Urothelium cell line (cell line): Measurements from ENCODE around the gene SEC24C.
A peak's percentile ranks its signal among the peaks of the same experiment; 100 is the strongest.
"Not testable (repeated sequence)": the region's sequence is repeated elsewhere in the genome, so short reads cannot be mapped to it uniquely, and the experiment has no call there.

Experiments used
- DNase-seq: peaks from one replicate; pipeline ENCODE4 v3.0.0; 2011; ENCODE audit warnings: low spot score, mixed read lengths
- FAIRE-seq: peaks from 2 replicates; lab custom pipeline; 2011; peaks lifted over from hg19 to GRCh38; lab: Jason Lieb, UNC

SEC24C gene

GRCh38 chr10:73788864-73789658, 44.9 kb downstream of the SEC24C start:
- FAIRE-seq (no peak), DNase-seq (no peak)

- DNase-seq: no peak
- FAIRE-seq: no peak
Observed at GRCh38 chr10:73789659-73790055, 45.5 kb downstream of the SEC24C start.

- peak; percentile 59 for FAIRE-seq
- no peak for DNase-seq
Observed at GRCh38 chr10:73790886-73791625, 46.9 kb downstream of the SEC24C start.

GRCh38 chr10:73791871-73792400, 47.8 kb downstream of the SEC24C start:
- FAIRE-seq (no peak), DNase-seq (no peak)

- FAIRE-seq (no peak), DNase-seq (no peak)
Observed at GRCh38 chr10:73793456-73793855, 49.3 kb downstream of the SEC24C start.

GRCh38 chr10:73795491-73795890, 51.3 kb downstream of the SEC24C start:
- DNase-seq, FAIRE-seq: not testable (repeated sequence)

- DNase-seq, FAIRE-seq: not testable (repeated sequence)
Observed at GRCh38 chr10:73796035-73796434, 51.9 kb downstream of the SEC24C start.

- FAIRE-seq (no peak), DNase-seq (no peak)
Observed at GRCh38 chr10:73796766-73797165, 52.6 kb downstream of the SEC24C start.

- DNase-seq (no peak), FAIRE-seq (no peak)
Observed at GRCh38 chr10:73797324-73798025, 53.3 kb downstream of the SEC24C start.

GRCh38 chr10:73798087-73798486, 53.9 kb downstream of the SEC24C start:
- no peak for DNase-seq
- FAIRE-seq: peak; percentile 61

- DNase-seq: no peak
- peak; percentile 23 for FAIRE-seq
Observed at GRCh38 chr10:73798927-73799560, 54.9 kb downstream of the SEC24C start.

GRCh38 chr10:73799899-73800559, 55.9 kb downstream of the SEC24C start:
- FAIRE-seq: no peak
- no peak for DNase-seq

- DNase-seq: no peak
Observed at GRCh38 chr10:73800560-73801252, 56.5 kb downstream of the SEC24C start.

GRCh38 chr10:73801253-73801590, 57.0 kb downstream of the SEC24C start:
- FAIRE-seq (no peak), DNase-seq (no peak)

More at GRCh38 chr10:73800560-73801252, 56.5 kb downstream of the SEC24C start:
- no peak for FAIRE-seq

GRCh38 chr10:73802276-73802991, 58.3 kb downstream of the SEC24C start:
- FAIRE-seq (no peak), DNase-seq (no peak)

GRCh38 chr10:73803680-73804286, 59.6 kb downstream of the SEC24C start:
- DNase-seq: no peak

GRCh38 chr10:73806176-73806950, 62.2 kb downstream of the SEC24C start:
- DNase-seq (no peak), FAIRE-seq (no peak)

More at GRCh38 chr10:73803680-73804286, 59.6 kb downstream of the SEC24C start:
- FAIRE-seq: no peak

GRCh38 chr10:73807471-73807870, 63.3 kb downstream of the SEC24C start:
- no peak for DNase-seq
- no peak for FAIRE-seq
